Breast epithelium (tissue), 4 donors: ENCODE results near the gene CTNND2. TPM values are rescaled to one million over a fixed set of nuclear protein-coding genes. Genes with fewer than 3 reads are reported as not detected.

Source experiments
- DNase-seq, 2 donors: peaks; one replicate each; pipeline ENCODE4 v3.0.0-alpha.2; 2019; ENCODE audit warnings: low spot score in 2 of 2
- H3K27ac ChIP-seq, 2 donors: fragments of 200-600 bp; sonication (generic) in 1 of 2; one replicate each; pipeline ENCODE4 v1.5.1; 2016 to 2019; ENCODE audit warnings: mild to moderate bottlenecking in 1 of 2
- H3K27me3 ChIP-seq, 2 donors: fragments of 200-600 bp; sonication (generic) in 1 of 2; one replicate each; pipeline versions ENCODE4 v1.5.1 to v1.6.0; 2017 to 2019; ENCODE audit warnings: control low read depth in 1 of 2, mild to moderate bottlenecking in 1 of 2
- H3K36me3 ChIP-seq: fragments of 200-600 bp; one replicate; pipeline ENCODE4 v1.5.1; 2019
- H3K4me1 ChIP-seq, 2 donors: fragments of 200-600 bp; sonication (generic); one replicate each; pipeline ENCODE4 v1.5.1; 2016 to 2019; ENCODE audit warnings: control low read depth in 1 of 2
- H3K4me3 ChIP-seq, 3 donors: fragments of 200-600 bp; sonication (generic); 1 replicate in 2 of 3; 2 replicates in 1 of 3; pipeline ENCODE4 v1.5.1; 2016 to 2019; ENCODE audit warnings: mild to moderate bottlenecking in 3 of 3, moderate library complexity in 2 of 3
- H3K9me3 ChIP-seq, 2 donors: fragments of 200-600 bp; sonication (generic) in 1 of 2; one replicate each; pipeline ENCODE4 v1.5.1; 2016 to 2019; ENCODE audit warnings: control low read depth in 1 of 2
- POLR2A ChIP-seq: fragments of 450-650 bp; IDR thresholded peaks from one replicate; pipeline ENCODE4 v1.6.1; 2016; ENCODE audit warnings: antibody characterized with exemption, mild to moderate bottlenecking, moderate library complexity
- POLR2AphosphoS5 ChIP-seq, 3 donors: sonication (generic); formaldehyde crosslinking; IDR thresholded peaks; one replicate each; pipeline ENCODE4 v1.6.1; 2017; ENCODE audit warnings: antibody characterized with exemption in 3 of 3
- intact Hi-C: fragments of 100-400 bp; cut with DNase I; formaldehyde crosslinking; loops from one replicate; pipeline ENCODE4 v1.15.1; 2023; ENCODE audit warnings: low total_unique reads
- total RNA-seq, 3 donors: library from RNA; depleted of rRNA; stranded (reverse); fragments of >200 nt; gene quantifications; one replicate each; pipeline ENCODE4 v1.1.0, GENCODE V29; 2016
- TF ChIP-seq, protein P1 (sequence below), 3 donors: fragments of 450-650 bp; IDR thresholded peaks; one replicate each; pipeline ENCODE4 v1.5.1; 2016 to 2017; ENCODE audit warnings: antibody characterized with exemption in 3 of 3, mild to moderate bottlenecking in 3 of 3, moderate library complexity in 3 of 3

CTNND2 gene
- total RNA-seq, 3 donors from 2014 or later, result 3.3 to 6.0 TPM; not detected in 1

DNA sequence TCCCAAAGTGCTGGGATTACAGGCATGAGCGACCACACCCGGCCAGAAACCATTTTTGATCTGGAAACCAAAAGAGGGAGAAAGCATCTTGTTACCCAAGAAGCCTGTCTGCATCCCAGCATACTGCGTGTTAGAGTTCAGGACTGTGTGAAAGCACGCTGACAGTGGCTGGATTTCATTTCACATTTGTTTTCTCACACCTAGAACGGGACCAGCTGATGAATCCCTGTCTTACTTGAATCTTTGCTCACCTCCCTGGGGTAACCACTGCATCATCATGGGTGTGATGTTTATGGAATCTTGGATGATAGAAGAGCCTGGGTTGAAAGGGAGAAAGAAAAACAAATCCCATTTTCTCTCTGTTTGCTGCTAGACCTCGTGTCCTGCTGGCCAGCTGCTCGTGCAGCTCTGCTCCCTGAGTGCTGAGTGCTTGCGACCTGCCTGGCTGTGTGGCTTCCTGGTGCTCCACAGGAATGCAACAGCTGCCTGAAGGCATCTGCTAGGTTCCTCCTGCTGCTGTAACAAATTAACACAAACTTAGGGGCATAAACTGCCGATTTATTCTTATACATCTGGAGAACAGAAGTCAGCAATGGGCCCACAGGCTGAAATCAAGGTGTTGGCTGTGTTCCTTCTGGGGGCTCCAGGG is 764.9 kb downstream of the CTNND2 start:
- Histone ChIP-seq H3K4me3 (no peak overlapping the region), H3K27ac (no peak overlapping the region), H3K4me1 (no peaks in the 10 kb centered on the region), H3K9me3 (no peaks in the 10 kb centered on the region), H3K27me3 (no peaks in the 10 kb centered on the region), H3K36me3 (no peaks in the 10 kb centered on the region)
- TF ChIP-seq, protein P1, sequence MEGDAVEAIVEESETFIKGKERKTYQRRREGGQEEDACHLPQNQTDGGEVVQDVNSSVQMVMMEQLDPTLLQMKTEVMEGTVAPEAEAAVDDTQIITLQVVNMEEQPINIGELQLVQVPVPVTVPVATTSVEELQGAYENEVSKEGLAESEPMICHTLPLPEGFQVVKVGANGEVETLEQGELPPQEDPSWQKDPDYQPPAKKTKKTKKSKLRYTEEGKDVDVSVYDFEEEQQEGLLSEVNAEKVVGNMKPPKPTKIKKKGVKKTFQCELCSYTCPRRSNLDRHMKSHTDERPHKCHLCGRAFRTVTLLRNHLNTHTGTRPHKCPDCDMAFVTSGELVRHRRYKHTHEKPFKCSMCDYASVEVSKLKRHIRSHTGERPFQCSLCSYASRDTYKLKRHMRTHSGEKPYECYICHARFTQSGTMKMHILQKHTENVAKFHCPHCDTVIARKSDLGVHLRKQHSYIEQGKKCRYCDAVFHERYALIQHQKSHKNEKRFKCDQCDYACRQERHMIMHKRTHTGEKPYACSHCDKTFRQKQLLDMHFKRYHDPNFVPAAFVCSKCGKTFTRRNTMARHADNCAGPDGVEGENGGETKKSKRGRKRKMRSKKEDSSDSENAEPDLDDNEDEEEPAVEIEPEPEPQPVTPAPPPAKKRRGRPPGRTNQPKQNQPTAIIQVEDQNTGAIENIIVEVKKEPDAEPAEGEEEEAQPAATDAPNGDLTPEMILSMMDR (IDR thresholded peaks at IDR 0.05), result no peak
- TF ChIP-seq POLR2A (no peak), POLR2AphosphoS5 (IDR thresholded peaks at IDR 0.05) (no peak)
- no peak for DNase-seq
- intact Hi-C loops, result no loop called here

DNA sequence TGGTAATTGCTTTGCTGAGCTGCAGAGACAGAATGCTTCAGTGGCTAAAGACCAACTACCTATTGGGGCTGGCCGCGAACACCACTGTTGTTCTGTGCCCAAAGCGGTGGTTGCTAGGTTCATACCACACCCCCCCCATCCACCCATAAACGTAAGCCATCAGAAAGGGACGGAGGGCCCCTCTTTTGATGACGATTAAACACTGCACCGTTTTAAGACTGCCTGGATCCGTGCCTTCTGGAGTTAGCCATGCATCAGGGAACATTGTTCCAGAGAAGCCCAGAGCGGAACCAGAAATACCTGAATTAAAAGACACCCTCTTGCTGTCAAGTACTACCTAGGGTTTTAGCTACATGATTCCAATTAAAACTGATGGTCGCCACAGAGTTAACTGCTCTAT is 774.1 kb downstream of the CTNND2 start:
- Histone ChIP-seq H3K9me3 (no peaks in the 10 kb centered on the region), H3K4me3 (no peak overlapping the region), H3K4me1 (no peaks in the 10 kb centered on the region), H3K36me3 (no peaks in the 10 kb centered on the region), H3K27ac (no peak overlapping the region), H3K27me3 (no peaks in the 10 kb centered on the region)
- intact Hi-C loops, result no loop called here
- TF ChIP-seq, protein P1 (IDR thresholded peaks at IDR 0.05), result no peak
- TF ChIP-seq POLR2AphosphoS5 (IDR thresholded peaks at IDR 0.05) (no peak), POLR2A (no peak)
- no peak for DNase-seq

DNA sequence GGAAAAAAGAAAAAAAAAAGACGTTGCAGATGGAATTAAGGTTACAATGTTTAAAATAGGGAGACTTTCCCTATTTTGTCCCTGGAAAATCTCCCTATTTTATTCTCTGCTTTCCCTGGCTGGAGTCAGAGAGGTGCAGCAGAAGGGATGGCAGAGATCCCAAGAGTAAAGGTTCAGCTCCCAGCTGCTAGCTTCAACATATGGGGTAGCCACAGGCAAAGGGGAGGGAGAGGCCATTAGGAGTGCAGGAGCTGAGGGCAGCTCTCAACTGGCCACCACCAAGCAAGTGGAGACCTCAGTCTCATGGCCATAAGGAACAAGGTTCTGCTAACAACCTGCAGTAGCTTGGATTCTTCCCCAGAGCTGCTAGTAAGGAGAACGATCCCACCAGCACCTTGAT is 776.2 kb downstream of the CTNND2 start:
- no peak for DNase-seq
- H3K4me3 ChIP-seq, result no peak overlapping the region
- TF ChIP-seq POLR2A (no peak), POLR2AphosphoS5 (IDR thresholded peaks at IDR 0.05) (no peak)
- TF ChIP-seq, protein P1 (IDR thresholded peaks at IDR 0.05), result no peak
- H3K36me3 ChIP-seq, result no peaks in the 10 kb centered on the region
- H3K27ac ChIP-seq, result no peak overlapping the region
- no peaks in the 10 kb centered on the region for H3K4me1 ChIP-seq
- no peaks in the 10 kb centered on the region for H3K27me3 ChIP-seq
- intact Hi-C loops, result no loop called here
- no peaks in the 10 kb centered on the region for H3K9me3 ChIP-seq

DNA sequence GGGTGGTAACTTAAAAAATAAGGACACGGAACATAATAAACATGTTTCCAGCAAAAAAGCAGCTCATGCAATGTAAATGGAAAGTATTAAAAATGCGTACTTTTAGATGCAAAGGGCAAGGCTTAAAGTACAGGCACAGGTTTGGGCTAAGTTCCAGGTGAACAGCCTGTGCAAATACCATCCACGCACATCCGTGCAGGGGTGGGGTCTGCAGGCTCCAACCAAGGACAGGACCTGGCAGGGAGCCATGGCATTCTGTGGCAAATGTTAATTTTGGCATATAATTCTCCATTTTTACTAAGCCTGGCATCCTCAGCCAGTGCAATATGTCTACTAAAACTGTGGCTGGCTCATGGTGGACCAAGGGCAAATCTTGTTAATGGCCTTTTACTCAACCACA is 777.4 kb downstream of the CTNND2 start:
- no peaks in the 10 kb centered on the region for H3K27me3 ChIP-seq
- no peak overlapping the region for H3K27ac ChIP-seq
- no peaks in the 10 kb centered on the region for H3K9me3 ChIP-seq
- intact Hi-C loops, result no loop called here
- no peaks in the 10 kb centered on the region for H3K36me3 ChIP-seq
- DNase-seq, result no peak
- no peaks in the 10 kb centered on the region for H3K4me1 ChIP-seq
- no peak overlapping the region for H3K4me3 ChIP-seq
- no peak for TF ChIP-seq POLR2A
- TF ChIP-seq POLR2AphosphoS5 (IDR thresholded peaks at IDR 0.05), result no peak
- TF ChIP-seq, protein P1 (IDR thresholded peaks at IDR 0.05), result no peak

DNA sequence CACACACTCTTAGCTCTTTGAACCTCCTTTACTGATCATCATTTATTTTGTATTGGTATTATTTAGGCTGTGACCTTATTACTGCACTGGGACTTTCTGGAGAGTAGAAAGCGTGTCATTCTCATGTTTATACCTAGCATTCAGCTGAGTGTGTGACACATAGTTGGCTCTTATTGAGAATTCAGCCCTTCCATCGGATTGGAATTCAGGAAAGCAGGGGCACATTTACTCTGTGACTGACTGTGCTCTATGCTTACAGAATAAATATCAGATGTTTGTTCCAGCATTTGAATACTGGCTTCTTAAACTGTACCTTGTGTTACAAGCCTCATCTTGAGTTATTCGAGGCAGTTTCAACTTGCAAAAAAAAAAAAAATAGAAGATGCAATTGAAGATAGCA is 782.4 kb downstream of the CTNND2 start:
- TF ChIP-seq POLR2AphosphoS5 (IDR thresholded peaks at IDR 0.05), result no peak
- no peak for TF ChIP-seq POLR2A
- TF ChIP-seq, protein P1 (IDR thresholded peaks at IDR 0.05), result no peak
- intact Hi-C loops, result no loop called here
- DNase-seq, result no peak
- H3K9me3 ChIP-seq, result no peaks in the 10 kb centered on the region
- no peak overlapping the region for H3K27ac ChIP-seq
- no peaks in the 10 kb centered on the region for H3K27me3 ChIP-seq
- H3K4me1 ChIP-seq, result no peaks in the 10 kb centered on the region
- no peak overlapping the region for H3K4me3 ChIP-seq
- H3K36me3 ChIP-seq, result no peaks in the 10 kb centered on the region
